OCI-LY7 (cell line): ENCODE data around the gene GYS1. TPM values are rescaled to one million over a fixed set of nuclear protein-coding genes. Genes with fewer than 3 reads are reported as not detected.

Experiments
- BruUV-seq: library from RNA; stranded (reverse); fragments of 400-500 nt; replicated peaks from 2 replicates; lab custom pipeline; 2021; lab: Mats Ljungman, UMichigan
- CTCF ChIA-PET: fragments of 300-600 bp; sonication (Branson Sonifier 250); formaldehyde crosslinking; loops from one replicate; lab custom pipeline; 2022; ENCODE audit warnings: antibody characterized with exemption; ENCODE audit not compliant: unreplicated experiment; lab: Charles Lee
- POLR2A ChIA-PET: fragments of 300-600 bp; sonication (Branson Sonifier 250); formaldehyde crosslinking; loops from one replicate; lab custom pipeline; 2022; ENCODE audit warnings: antibody characterized with exemption; lab: Charles Lee
- DNase-seq: peaks from one replicate; pipeline ENCODE4 v3.0.0-alpha.2; 2015; ENCODE audit warnings: low spot score
- H2AFZ ChIP-seq: fragments of 200-600 bp; sonication (generic), shearing (Covaris generic); 2 replicates; pipeline ENCODE4 v1.6.1; 2014; ENCODE audit warnings: mild to moderate bottlenecking, antibody characterized with exemption, low read length, moderate library complexity
- H3K27ac ChIP-seq: fragments of 200-600 bp; sonication (generic); 2 replicates; pipeline ENCODE4 v1.5.1; 2014; ENCODE audit warnings: mixed run types, low read depth, mild to moderate bottlenecking, moderate library complexity, low read length, inconsistent platforms; ENCODE audit not compliant: poor library complexity, severe bottlenecking
- H3K36me3 ChIP-seq: fragments of 200-600 bp; sonication (generic); 2 replicates; pipeline ENCODE4 v1.6.1; 2014; ENCODE audit warnings: mild to moderate bottlenecking, antibody characterized with exemption, low read length, moderate library complexity, mixed read lengths; ENCODE audit not compliant: insufficient read depth
- H3K4me1 ChIP-seq: fragments of 200-600 bp; sonication (generic); 2 replicates; pipeline ENCODE4 v1.5.1; 2014; ENCODE audit warnings: mild to moderate bottlenecking, low read length; ENCODE audit not compliant: insufficient read depth, poor library complexity, severe bottlenecking
- H3K4me2 ChIP-seq: fragments of 200-600 bp; sonication (generic); 2 replicates; pipeline ENCODE4 v1.6.1; 2014; ENCODE audit warnings: mild to moderate bottlenecking, low read length
- H3K4me3 ChIP-seq: fragments of 200-600 bp; sonication (generic); 2 replicates; pipeline ENCODE4 v1.5.1; 2014; ENCODE audit warnings: mild to moderate bottlenecking, low read depth, low read length; ENCODE audit not compliant: poor library complexity, severe bottlenecking
- H3K79me2 ChIP-seq: fragments of 200-600 bp; sonication (generic); 2 replicates; pipeline ENCODE4 v1.6.1; 2016; ENCODE audit warnings: low read depth, mild to moderate bottlenecking, low read length, moderate library complexity, mixed read lengths; ENCODE audit not compliant: insufficient read depth
- H3K9me2 ChIP-seq: fragments of 200-600 bp; sonication (generic); 2 replicates; pipeline ENCODE4 v1.6.1; 2016; ENCODE audit warnings: mild to moderate bottlenecking, low read length, mixed read lengths; ENCODE audit not compliant: insufficient read depth
- H3K9me3 ChIP-seq: fragments of 200-600 bp; sonication (generic); 2 replicates; pipeline ENCODE4 v1.6.1; 2014; ENCODE audit warnings: mild to moderate bottlenecking, mixed run types, low read length, mixed read lengths
- H4K20me1 ChIP-seq: fragments of 200-600 bp; sonication (generic); 2 replicates; pipeline ENCODE4 v1.6.1; 2014; ENCODE audit warnings: mild to moderate bottlenecking, antibody characterized with exemption, low read length, moderate library complexity, mixed read lengths; ENCODE audit not compliant: insufficient read depth
- CTCF ChIP-seq: fragments of 200-600 bp; sonication (generic); conservative IDR thresholded peaks from 2 replicates; pipeline ENCODE4 v1.5.1; 2014; ENCODE audit warnings: mild to moderate bottlenecking, antibody characterized with exemption, low read length, moderate library complexity, mixed read lengths
- EZH2phosphoT487 ChIP-seq: fragments of 200-600 bp; sonication (generic); IDR thresholded peaks from 2 replicates; pipeline ENCODE4 v1.6.1; 2018; ENCODE audit warnings: low read depth, borderline replicate concordance, mild to moderate bottlenecking, mixed run types, antibody characterized with exemption, low read length, moderate library complexity, mixed read lengths
- intact Hi-C: fragments of 100-400 bp; cut with micrococcal nuclease; formaldehyde crosslinking; loops from one replicate; pipeline ENCODE4 v1.10.0; 2022; ENCODE audit not compliant: unreplicated experiment
- total RNA-seq, 2 experiments: library from RNA; depleted of rRNA in 1 of 2; stranded (reverse); fragments of >200 nt in 1 of 2; shearing (Covaris generic) in 1 of 2; gene quantifications; 2 replicates each; pipeline ENCODE4 v1.2.3, GENCODE V29; 2014 to 2022

GYS1 gene
- total RNA-seq, 2 experiments from 2014 or later = 20.0 to 29.9 TPM

- no peak overlapping the region for H2AFZ ChIP-seq
- BruUV-seq = TSS peak; percentile 54
- CTCF ChIA-PET = no interaction called here
- H3K79me2 ChIP-seq = no peaks in the 10 kb centered on the region
- H3K9me2 ChIP-seq = no peaks in the 10 kb centered on the region
- no peak overlapping the region for H3K27ac ChIP-seq
- intact Hi-C loops = no loop called here
- no peak overlapping the region for H3K4me3 ChIP-seq
- H3K4me1 ChIP-seq = peaks cover 9% of the 10 kb centered on the region
- TF ChIP-seq CTCF (no peak), EZH2phosphoT487 (no peak)
- POLR2A ChIA-PET = no interaction called here
- no peak overlapping the region for H3K4me2 ChIP-seq
- no peak for DNase-seq
- H3K9me3 ChIP-seq = no peaks in the 10 kb centered on the region
- H3K36me3 ChIP-seq = peaks cover 19% of the 10 kb centered on the region; the same call in 1 of the 2 replicates
- H4K20me1 ChIP-seq = no peaks in the 10 kb centered on the region
Measured at GRCh38 chr19:48922548-48923490, 70.3 kb downstream of the GYS1 start.

GRCh38 chr19:48921721-48922500 lies 71.2 kb downstream of the GYS1 start:
- CTCF ChIA-PET = no interaction called here
- no TSS peak for BruUV-seq
- intact Hi-C loops = no loop called here

More at GRCh38 chr19:48921721-48922500, 71.2 kb downstream of the GYS1 start:
- no peak for DNase-seq
- no peak overlapping the region for H2AFZ ChIP-seq
- TF ChIP-seq CTCF (no peak), EZH2phosphoT487 (no peak)
- H3K4me1 ChIP-seq = peaks cover 17% of the 10 kb centered on the region
- H3K36me3 ChIP-seq = peaks cover 19% of the 10 kb centered on the region; the same call in 1 of the 2 replicates
- H3K9me3 ChIP-seq = no peaks in the 10 kb centered on the region
- H3K4me2 ChIP-seq = no peak overlapping the region
- H4K20me1 ChIP-seq = no peaks in the 10 kb centered on the region
- no peak overlapping the region for H3K27ac ChIP-seq
- no peak overlapping the region for H3K4me3 ChIP-seq
- POLR2A ChIA-PET = no interaction called here
- no peaks in the 10 kb centered on the region for H3K9me2 ChIP-seq
- no peaks in the 10 kb centered on the region for H3K79me2 ChIP-seq
